GM23338 (cell line): ENCODE measurements around the gene LRP10. TPM values are rescaled to one million over a fixed set of nuclear protein-coding genes. Genes with fewer than 3 reads are reported as not detected.
A peak's percentile ranks its signal among the peaks of the same experiment; 100 is the strongest.

Experiments used
- ATAC-seq: fragments of 200-7000 bp; cut with Tn5 transposase; 3 replicates; pipeline ENCODE4 v1.9.1; 2020
- DNase-seq: peaks from one replicate; pipeline ENCODE4 v3.0.0-alpha.2; 2015; ENCODE audit warnings: low spot score
- H2AFZ ChIP-seq: fragments of 200-600 bp; sonication (generic); 2 replicates; pipeline ENCODE4 v1.8.0; 2016; ENCODE audit warnings: antibody characterized with exemption, mild to moderate bottlenecking, moderate library complexity
- H3F3A ChIP-seq: fragments of 200-600 bp; sonication (generic); replicated peaks from 2 replicates; pipeline ENCODE4 v1.8.0; 2017; ENCODE audit warnings: antibody characterized with exemption, mixed run types, low read depth
- H3K27ac ChIP-seq: fragments of 200-600 bp; sonication (generic); 2 replicates; pipeline ENCODE4 v1.6.1; 2016; ENCODE audit warnings: low read depth
- H3K27me3 ChIP-seq: fragments of 200-600 bp; sonication (generic); 2 replicates; pipeline ENCODE4 v1.8.0; 2016; ENCODE audit warnings: mild to moderate bottlenecking, mixed run types, moderate library complexity; ENCODE audit not compliant: insufficient read depth
- H3K36me3 ChIP-seq: fragments of 200-600 bp; sonication (generic); 2 replicates; pipeline ENCODE4 v1.8.0; 2016; ENCODE audit warnings: mild to moderate bottlenecking; ENCODE audit not compliant: insufficient read depth
- H3K4me1 ChIP-seq: fragments of 200-600 bp; sonication (generic); 2 replicates; pipeline ENCODE4 v1.8.0; 2016; ENCODE audit warnings: mild to moderate bottlenecking, moderate library complexity; ENCODE audit not compliant: insufficient read depth
- H3K4me2 ChIP-seq: fragments of 200-600 bp; sonication (generic); 2 replicates; pipeline ENCODE4 v1.7.1; 2017; ENCODE audit warnings: mixed run types
- H3K4me3 ChIP-seq: fragments of 200-600 bp; sonication (generic); 2 replicates; pipeline ENCODE4 v1.6.1; 2016; ENCODE audit warnings: mixed run types
- H3K79me2 ChIP-seq: fragments of 200-600 bp; sonication (generic); replicated peaks from 2 replicates; pipeline ENCODE4 v1.8.0; 2017; ENCODE audit warnings: mild to moderate bottlenecking; ENCODE audit not compliant: insufficient read depth
- H3K9me2 ChIP-seq: fragments of 200-600 bp; sonication (generic); 2 replicates; pipeline ENCODE4 v1.8.0; 2017; ENCODE audit not compliant: insufficient read depth
- H4K20me1 ChIP-seq: fragments of 200-600 bp; sonication (generic); replicated peaks from 2 replicates; pipeline ENCODE4 v1.8.0; 2017; ENCODE audit warnings: mild to moderate bottlenecking; ENCODE audit not compliant: insufficient read depth
- H3K27ac Mint-ChIP-seq: 2 replicates; pipeline ENCODE4 v1.8.0; 2020; ENCODE audit warnings: inconsistent platforms, mild to moderate bottlenecking, moderate library complexity, mixed read lengths
- H3K27me3 Mint-ChIP-seq: 3 replicates; pipeline ENCODE4 v1.8.0; 2022; ENCODE audit warnings: low read depth, mild to moderate bottlenecking, moderate library complexity, mixed read lengths, inconsistent platforms; ENCODE audit not compliant: insufficient read depth, poor library complexity
- H3K36me3 Mint-ChIP-seq: 3 replicates; pipeline ENCODE4 v1.8.0; 2021; ENCODE audit warnings: low read depth, mild to moderate bottlenecking, inconsistent platforms, moderate library complexity, mixed read lengths
- H3K4me1 Mint-ChIP-seq: 3 replicates; pipeline ENCODE4 v1.8.0; 2020; ENCODE audit warnings: mild to moderate bottlenecking, inconsistent platforms, mixed read lengths
- H3K4me3 Mint-ChIP-seq: 3 replicates; pipeline ENCODE4 v1.8.0; 2021; ENCODE audit warnings: moderate library complexity, mild to moderate bottlenecking, inconsistent platforms, mixed read lengths
- H3K9me3 Mint-ChIP-seq: 3 replicates; pipeline ENCODE4 v1.8.0; 2020; ENCODE audit warnings: moderate library complexity, mild to moderate bottlenecking, inconsistent platforms, mixed read lengths
- CREB1 ChIP-seq: fragments of 250-450 bp; sonication (Bioruptor Pico); IDR thresholded peaks from 2 replicates; pipeline ENCODE4 v1.5.0; 2020; ENCODE audit warnings: low read depth, mild to moderate bottlenecking, moderate library complexity
- EZH2 ChIP-seq: fragments of 200-600 bp; sonication (generic); IDR thresholded peaks from one replicate; pipeline ENCODE4 v1.8.0; 2017; ENCODE audit warnings: antibody characterized with exemption, mild to moderate bottlenecking, low read depth; ENCODE audit not compliant: unreplicated experiment
- EZH2phosphoT487 ChIP-seq: fragments of 200-600 bp; sonication (generic); IDR thresholded peaks from one replicate; pipeline ENCODE4 v1.8.1; 2018; ENCODE audit warnings: antibody characterized with exemption; ENCODE audit not compliant: unreplicated experiment
- JUNB ChIP-seq: IDR thresholded peaks from one replicate; pipeline ENCODE4 v1.6.1; 2016; ENCODE audit warnings: antibody characterized with exemption; ENCODE audit not compliant: unreplicated experiment
- NANOG ChIP-seq: IDR thresholded peaks from 2 replicates; pipeline ENCODE4 v1.6.1; 2016; ENCODE audit warnings: antibody characterized with exemption, borderline replicate concordance
- POLR2AphosphoS5 ChIP-seq: IDR thresholded peaks from 2 replicates; pipeline ENCODE4 v1.6.1; 2016; ENCODE audit warnings: antibody characterized with exemption, low read depth
- STAT1 ChIP-seq: IDR thresholded peaks from one replicate; pipeline ENCODE4 v1.6.1; 2016; ENCODE audit warnings: antibody characterized with exemption; ENCODE audit not compliant: unreplicated experiment
- ZNF114 ChIP-seq: fragments of 250-450 bp; sonication (Bioruptor Pico); IDR thresholded peaks from 2 replicates; pipeline ENCODE4 v1.5.0; 2020; ENCODE audit warnings: mild to moderate bottlenecking, moderate library complexity
- ZNF331 ChIP-seq: fragments of 250-450 bp; sonication (Bioruptor Pico); IDR thresholded peaks from 2 replicates; pipeline ENCODE4 v1.5.0; 2020; ENCODE audit warnings: low read depth, mild to moderate bottlenecking, moderate library complexity
- polyA plus RNA-seq: library from polyadenylated mRNA; unstranded; fragments of >200 nt; fragmentation: Nextera tagmentation; extraction: Ambion mirVana; gene quantifications from 2 replicates; pipeline ENCODE4 v1.2.1, GENCODE V29; 2016
- total RNA-seq: library from RNA; depleted of rRNA; stranded (reverse); fragments of >200 nt; shearing (Covaris generic); gene quantifications from 2 replicates; pipeline ENCODE4 v1.2.3, GENCODE V29; 2014
- TF ChIP-seq, protein P1 (sequence below): fragments of 250-450 bp; sonication (Bioruptor Pico); IDR thresholded peaks from 2 replicates; pipeline ENCODE4 v1.5.0; 2020; ENCODE audit warnings: mild to moderate bottlenecking, moderate library complexity
- TF ChIP-seq, protein P2 (sequence below): IDR thresholded peaks from one replicate; pipeline ENCODE4 v1.6.1; 2018; ENCODE audit warnings: antibody characterized with exemption; ENCODE audit not compliant: unreplicated experiment
- TF ChIP-seq, protein P3 (sequence below): IDR thresholded peaks from 2 replicates; pipeline ENCODE4 v1.6.1; 2016; ENCODE audit warnings: antibody characterized with exemption
- TF ChIP-seq, protein P4 (sequence below), 2 experiments: fragments of 200-600 bp in 1 of 2; sonication (generic) in 1 of 2; conservative IDR thresholded peaks; 2 replicates each; pipeline versions ENCODE4 v1.5.1 to v1.6.1; 2016 to 2017; ENCODE audit warnings: antibody characterized with exemption in 2 of 2, low read depth in 2 of 2, mild to moderate bottlenecking in 2 of 2, moderate library complexity in 1 of 2

LRP10 gene
- total and polyA plus RNA-seq, 2 experiments from 2014 or later = 6.4 to 18.1 TPM

DNA sequence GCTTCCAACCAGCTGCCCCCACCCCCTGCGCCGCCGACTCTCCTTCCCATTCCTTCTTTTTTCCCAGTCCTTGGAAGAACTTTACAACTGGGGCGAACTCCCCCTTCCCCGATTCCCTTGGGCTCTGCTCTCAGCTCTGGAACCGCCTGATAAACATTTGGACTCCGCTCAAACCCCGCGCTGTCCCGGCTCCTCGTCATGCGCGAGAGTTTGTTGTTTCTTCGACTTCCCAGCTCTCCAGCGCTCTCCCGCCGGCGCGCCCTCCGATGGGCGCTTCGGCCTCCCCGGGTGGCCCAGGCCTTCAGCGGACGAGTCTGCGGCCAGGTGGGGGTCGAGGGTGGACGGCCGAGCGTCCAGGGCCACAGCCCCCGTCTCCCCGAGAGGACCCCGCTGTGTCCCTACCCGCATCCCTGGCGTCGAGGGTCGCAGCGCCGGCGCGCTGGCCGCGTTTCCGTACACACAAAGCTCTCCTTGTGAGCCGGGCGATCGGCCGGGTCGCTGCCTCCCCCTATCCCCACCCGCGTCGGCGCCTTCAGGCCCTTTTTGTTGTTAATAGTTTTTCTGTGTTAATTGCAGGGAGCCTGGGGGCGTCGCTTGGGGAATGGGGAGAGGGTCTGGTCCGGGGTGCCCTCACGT lies 34.3 kb upstream of the LRP10 start:
- Histone ChIP-seq H3K27ac (peak overlapping the region; percentile 88), H3K4me2 (peak overlapping the region; percentile 97), H3K27me3 (no peaks in the 10 kb centered on the region), H4K20me1 (no peaks in the 10 kb centered on the region), H3K9me2 (no peaks in the 10 kb centered on the region), H3K36me3 (peaks cover 27% of the 10 kb centered on the region), H3K4me1 (peaks cover 23% of the 10 kb centered on the region), H3K79me2 (peaks cover 26% of the 10 kb centered on the region), H2AFZ (peak overlapping the region; percentile 93), H3K4me3 (peak overlapping the region; percentile 95), H3F3A (peaks cover 22% of the 10 kb centered on the region)
- DNase-seq (peak; percentile 73), ATAC-seq (peak; percentile 44)
- Mint-ChIP-seq H3K36me3 (peaks cover 36% of the 10 kb centered on the region), H3K4me3 (peak overlapping the region; percentile 94), H3K27me3 (peaks cover 16% of the 10 kb centered on the region), H3K9me3 (no peaks in the 10 kb centered on the region), H3K4me1 (peaks cover 34% of the 10 kb centered on the region), H3K27ac (peak overlapping the region; percentile 93)
- TF ChIP-seq, protein P1, sequence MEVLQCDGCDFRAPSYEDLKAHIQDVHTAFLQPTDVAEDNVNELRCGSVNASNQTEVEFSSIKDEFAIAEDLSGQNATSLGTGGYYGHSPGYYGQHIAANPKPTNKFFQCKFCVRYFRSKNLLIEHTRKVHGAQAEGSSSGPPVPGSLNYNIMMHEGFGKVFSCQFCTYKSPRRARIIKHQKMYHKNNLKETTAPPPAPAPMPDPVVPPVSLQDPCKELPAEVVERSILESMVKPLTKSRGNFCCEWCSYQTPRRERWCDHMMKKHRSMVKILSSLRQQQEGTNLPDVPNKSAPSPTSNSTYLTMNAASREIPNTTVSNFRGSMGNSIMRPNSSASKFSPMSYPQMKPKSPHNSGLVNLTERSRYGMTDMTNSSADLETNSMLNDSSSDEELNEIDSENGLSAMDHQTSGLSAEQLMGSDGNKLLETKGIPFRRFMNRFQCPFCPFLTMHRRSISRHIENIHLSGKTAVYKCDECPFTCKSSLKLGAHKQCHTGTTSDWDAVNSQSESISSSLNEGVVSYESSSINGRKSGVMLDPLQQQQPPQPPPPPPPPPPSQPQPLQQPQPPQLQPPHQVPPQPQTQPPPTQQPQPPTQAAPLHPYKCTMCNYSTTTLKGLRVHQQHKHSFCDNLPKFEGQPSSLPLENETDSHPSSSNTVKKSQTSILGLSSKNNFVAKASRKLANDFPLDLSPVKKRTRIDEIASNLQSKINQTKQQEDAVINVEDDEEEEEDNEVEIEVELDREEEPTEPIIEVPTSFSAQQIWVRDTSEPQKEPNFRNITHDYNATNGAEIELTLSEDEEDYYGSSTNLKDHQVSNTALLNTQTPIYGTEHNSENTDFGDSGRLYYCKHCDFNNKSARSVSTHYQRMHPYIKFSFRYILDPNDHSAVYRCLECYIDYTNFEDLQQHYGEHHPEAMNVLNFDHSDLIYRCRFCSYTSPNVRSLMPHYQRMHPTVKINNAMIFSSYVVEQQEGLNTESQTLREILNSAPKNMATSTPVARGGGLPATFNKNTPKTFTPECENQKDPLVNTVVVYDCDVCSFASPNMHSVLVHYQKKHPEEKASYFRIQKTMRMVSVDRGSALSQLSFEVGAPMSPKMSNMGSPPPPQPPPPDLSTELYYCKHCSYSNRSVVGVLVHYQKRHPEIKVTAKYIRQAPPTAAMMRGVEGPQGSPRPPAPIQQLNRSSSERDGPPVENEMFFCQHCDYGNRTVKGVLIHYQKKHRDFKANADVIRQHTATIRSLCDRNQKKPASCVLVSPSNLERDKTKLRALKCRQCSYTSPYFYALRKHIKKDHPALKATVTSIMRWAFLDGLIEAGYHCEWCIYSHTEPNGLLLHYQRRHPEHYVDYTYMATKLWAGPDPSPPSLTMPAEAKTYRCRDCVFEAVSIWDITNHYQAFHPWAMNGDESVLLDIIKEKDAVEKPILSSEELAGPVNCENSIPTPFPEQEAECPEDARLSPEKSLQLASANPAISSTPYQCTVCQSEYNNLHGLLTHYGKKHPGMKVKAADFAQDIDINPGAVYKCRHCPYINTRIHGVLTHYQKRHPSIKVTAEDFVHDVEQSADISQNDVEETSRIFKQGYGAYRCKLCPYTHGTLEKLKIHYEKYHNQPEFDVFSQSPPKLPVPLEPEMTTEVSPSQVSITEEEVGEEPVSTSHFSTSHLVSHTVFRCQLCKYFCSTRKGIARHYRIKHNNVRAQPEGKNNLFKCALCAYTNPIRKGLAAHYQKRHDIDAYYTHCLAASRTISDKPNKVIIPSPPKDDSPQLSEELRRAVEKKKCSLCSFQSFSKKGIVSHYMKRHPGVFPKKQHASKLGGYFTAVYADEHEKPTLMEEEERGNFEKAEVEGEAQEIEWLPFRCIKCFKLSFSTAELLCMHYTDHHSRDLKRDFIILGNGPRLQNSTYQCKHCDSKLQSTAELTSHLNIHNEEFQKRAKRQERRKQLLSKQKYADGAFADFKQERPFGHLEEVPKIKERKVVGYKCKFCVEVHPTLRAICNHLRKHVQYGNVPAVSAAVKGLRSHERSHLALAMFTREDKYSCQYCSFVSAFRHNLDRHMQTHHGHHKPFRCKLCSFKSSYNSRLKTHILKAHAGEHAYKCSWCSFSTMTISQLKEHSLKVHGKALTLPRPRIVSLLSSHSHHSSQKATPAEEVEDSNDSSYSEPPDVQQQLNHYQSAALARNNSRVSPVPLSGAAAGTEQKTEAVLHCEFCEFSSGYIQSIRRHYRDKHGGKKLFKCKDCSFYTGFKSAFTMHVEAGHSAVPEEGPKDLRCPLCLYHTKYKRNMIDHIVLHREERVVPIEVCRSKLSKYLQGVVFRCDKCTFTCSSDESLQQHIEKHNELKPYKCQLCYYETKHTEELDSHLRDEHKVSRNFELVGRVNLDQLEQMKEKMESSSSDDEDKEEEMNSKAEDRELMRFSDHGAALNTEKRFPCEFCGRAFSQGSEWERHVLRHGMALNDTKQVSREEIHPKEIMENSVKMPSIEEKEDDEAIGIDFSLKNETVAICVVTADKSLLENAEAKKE (CRISPR knock-in tag) = no peak
- TF ChIP-seq EZH2phosphoT487 (no peak), NANOG (no peak), POLR2AphosphoS5 (no peak), STAT1 (no peak), EZH2 (no peak), JUNB (no peak), ZNF114 (CRISPR knock-in tag) (no peak), ZNF331 (CRISPR knock-in tag) (no peak), CREB1 (CRISPR knock-in tag) (no peak)
- TF ChIP-seq, protein P2, sequence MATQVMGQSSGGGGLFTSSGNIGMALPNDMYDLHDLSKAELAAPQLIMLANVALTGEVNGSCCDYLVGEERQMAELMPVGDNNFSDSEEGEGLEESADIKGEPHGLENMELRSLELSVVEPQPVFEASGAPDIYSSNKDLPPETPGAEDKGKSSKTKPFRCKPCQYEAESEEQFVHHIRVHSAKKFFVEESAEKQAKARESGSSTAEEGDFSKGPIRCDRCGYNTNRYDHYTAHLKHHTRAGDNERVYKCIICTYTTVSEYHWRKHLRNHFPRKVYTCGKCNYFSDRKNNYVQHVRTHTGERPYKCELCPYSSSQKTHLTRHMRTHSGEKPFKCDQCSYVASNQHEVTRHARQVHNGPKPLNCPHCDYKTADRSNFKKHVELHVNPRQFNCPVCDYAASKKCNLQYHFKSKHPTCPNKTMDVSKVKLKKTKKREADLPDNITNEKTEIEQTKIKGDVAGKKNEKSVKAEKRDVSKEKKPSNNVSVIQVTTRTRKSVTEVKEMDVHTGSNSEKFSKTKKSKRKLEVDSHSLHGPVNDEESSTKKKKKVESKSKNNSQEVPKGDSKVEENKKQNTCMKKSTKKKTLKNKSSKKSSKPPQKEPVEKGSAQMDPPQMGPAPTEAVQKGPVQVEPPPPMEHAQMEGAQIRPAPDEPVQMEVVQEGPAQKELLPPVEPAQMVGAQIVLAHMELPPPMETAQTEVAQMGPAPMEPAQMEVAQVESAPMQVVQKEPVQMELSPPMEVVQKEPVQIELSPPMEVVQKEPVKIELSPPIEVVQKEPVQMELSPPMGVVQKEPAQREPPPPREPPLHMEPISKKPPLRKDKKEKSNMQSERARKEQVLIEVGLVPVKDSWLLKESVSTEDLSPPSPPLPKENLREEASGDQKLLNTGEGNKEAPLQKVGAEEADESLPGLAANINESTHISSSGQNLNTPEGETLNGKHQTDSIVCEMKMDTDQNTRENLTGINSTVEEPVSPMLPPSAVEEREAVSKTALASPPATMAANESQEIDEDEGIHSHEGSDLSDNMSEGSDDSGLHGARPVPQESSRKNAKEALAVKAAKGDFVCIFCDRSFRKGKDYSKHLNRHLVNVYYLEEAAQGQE = no peak
- TF ChIP-seq, protein P3, sequence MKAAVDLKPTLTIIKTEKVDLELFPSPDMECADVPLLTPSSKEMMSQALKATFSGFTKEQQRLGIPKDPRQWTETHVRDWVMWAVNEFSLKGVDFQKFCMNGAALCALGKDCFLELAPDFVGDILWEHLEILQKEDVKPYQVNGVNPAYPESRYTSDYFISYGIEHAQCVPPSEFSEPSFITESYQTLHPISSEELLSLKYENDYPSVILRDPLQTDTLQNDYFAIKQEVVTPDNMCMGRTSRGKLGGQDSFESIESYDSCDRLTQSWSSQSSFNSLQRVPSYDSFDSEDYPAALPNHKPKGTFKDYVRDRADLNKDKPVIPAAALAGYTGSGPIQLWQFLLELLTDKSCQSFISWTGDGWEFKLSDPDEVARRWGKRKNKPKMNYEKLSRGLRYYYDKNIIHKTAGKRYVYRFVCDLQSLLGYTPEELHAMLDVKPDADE = no peak
- TF ChIP-seq, protein P4, sequence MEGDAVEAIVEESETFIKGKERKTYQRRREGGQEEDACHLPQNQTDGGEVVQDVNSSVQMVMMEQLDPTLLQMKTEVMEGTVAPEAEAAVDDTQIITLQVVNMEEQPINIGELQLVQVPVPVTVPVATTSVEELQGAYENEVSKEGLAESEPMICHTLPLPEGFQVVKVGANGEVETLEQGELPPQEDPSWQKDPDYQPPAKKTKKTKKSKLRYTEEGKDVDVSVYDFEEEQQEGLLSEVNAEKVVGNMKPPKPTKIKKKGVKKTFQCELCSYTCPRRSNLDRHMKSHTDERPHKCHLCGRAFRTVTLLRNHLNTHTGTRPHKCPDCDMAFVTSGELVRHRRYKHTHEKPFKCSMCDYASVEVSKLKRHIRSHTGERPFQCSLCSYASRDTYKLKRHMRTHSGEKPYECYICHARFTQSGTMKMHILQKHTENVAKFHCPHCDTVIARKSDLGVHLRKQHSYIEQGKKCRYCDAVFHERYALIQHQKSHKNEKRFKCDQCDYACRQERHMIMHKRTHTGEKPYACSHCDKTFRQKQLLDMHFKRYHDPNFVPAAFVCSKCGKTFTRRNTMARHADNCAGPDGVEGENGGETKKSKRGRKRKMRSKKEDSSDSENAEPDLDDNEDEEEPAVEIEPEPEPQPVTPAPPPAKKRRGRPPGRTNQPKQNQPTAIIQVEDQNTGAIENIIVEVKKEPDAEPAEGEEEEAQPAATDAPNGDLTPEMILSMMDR (conservative IDR thresholded peaks at IDR 0.05; ENCODE audit: low read depth in 2 of 2) = no peak
